Neural cell (in vitro differentiated cells): ENCODE results near the gene TMEM255B. TPM values are rescaled to one million over a fixed set of nuclear protein-coding genes. Genes with fewer than 3 reads are reported as not detected.

Source experiments
- H2AFZ ChIP-seq: fragments of 200-600, 300-800 bp; sonication (generic), shearing (Covaris generic); 2 replicates; pipeline ENCODE4 v1.6.0; 2014; ENCODE audit warnings: low read depth, mild to moderate bottlenecking, antibody characterized with exemption, low read length, moderate library complexity
- H3F3A ChIP-seq: fragments of 200-600 bp; shearing (Covaris generic); 2 replicates; pipeline ENCODE4 v1.6.1; 2016; ENCODE audit warnings: mild to moderate bottlenecking, moderate library complexity, mixed read lengths, antibody characterized with exemption, low read length; ENCODE audit not compliant: insufficient read depth, poor library complexity, severe bottlenecking
- H3K27ac ChIP-seq: fragments of 200-600, 300-800 bp; sonication (generic), shearing (Covaris generic); 2 replicates; pipeline ENCODE4 v1.5.1; 2014; ENCODE audit warnings: mild to moderate bottlenecking, low read length, moderate library complexity
- H3K27me3 ChIP-seq: fragments of 300-800, 200-600 bp; sonication (generic), shearing (Covaris generic); 2 replicates; pipeline ENCODE4 v1.6.0; 2014; ENCODE audit warnings: mild to moderate bottlenecking, low read depth, low read length, moderate library complexity; ENCODE audit not compliant: insufficient read depth
- H3K36me3 ChIP-seq: fragments of 300-800, 200-600 bp; sonication (generic), shearing (Covaris generic); 2 replicates; pipeline ENCODE4 v1.5.1; 2014; ENCODE audit warnings: mild to moderate bottlenecking, antibody characterized with exemption, low read length, moderate library complexity; ENCODE audit not compliant: insufficient read depth
- H3K4me2 ChIP-seq: fragments of 300-800, 200-600 bp; sonication (generic), shearing (Covaris generic); 2 replicates; pipeline ENCODE4 v1.6.0; 2014; ENCODE audit warnings: mild to moderate bottlenecking, low read length
- H3K4me3 ChIP-seq: fragments of 300-800, 200-600 bp; sonication (generic), shearing (Covaris generic); 2 replicates; pipeline ENCODE4 v1.5.1; 2014; ENCODE audit warnings: mild to moderate bottlenecking, low read length, moderate library complexity
- H3K79me2 ChIP-seq: fragments of 200-600 bp; shearing (Covaris generic); replicated peaks from 2 replicates; pipeline ENCODE4 v1.6.0; 2014; ENCODE audit warnings: mild to moderate bottlenecking, low read length, moderate library complexity; ENCODE audit not compliant: insufficient read depth
- H3K9ac ChIP-seq: fragments of 300-800, 200-600 bp; sonication (generic), shearing (Covaris generic); 2 replicates; pipeline ENCODE4 v1.6.1; 2016; ENCODE audit warnings: mild to moderate bottlenecking, low read length, mixed read lengths
- H3K9me2 ChIP-seq: fragments of 200-600 bp; shearing (Covaris generic); 2 replicates; pipeline ENCODE4 v1.6.1; 2016; ENCODE audit warnings: mild to moderate bottlenecking, low read length, mixed read lengths; ENCODE audit not compliant: insufficient read depth
- H3K9me3 ChIP-seq: fragments of 200-600, 300-800 bp; sonication (generic), shearing (Covaris generic); 2 replicates; pipeline ENCODE4 v1.6.1; 2016; ENCODE audit warnings: mild to moderate bottlenecking, mixed run types, low read length, moderate library complexity, mixed read lengths
- H4K20me1 ChIP-seq: fragments of 200-600 bp; shearing (Covaris generic); 2 replicates; pipeline ENCODE4 v1.6.1; 2016; ENCODE audit warnings: mild to moderate bottlenecking, mixed run types; ENCODE audit not compliant: insufficient read depth
- EP300 ChIP-seq: fragments of 450-650 bp; conservative IDR thresholded peaks from 2 replicates; pipeline ENCODE4 v1.6.1; 2014; ENCODE audit warnings: antibody characterized with exemption, mild to moderate bottlenecking, moderate library complexity; ENCODE audit not compliant: poor library complexity, severe bottlenecking
- EZH2 ChIP-seq: fragments of 200-600, 300-800 bp; shearing (Covaris generic), sonication (generic); IDR thresholded peaks from 2 replicates; pipeline ENCODE4 v1.6.1; 2014; ENCODE audit warnings: antibody characterized with exemption, low read length, borderline replicate concordance, mild to moderate bottlenecking; ENCODE audit not compliant: insufficient read depth, poor library complexity, severe bottlenecking
- MXI1 ChIP-seq: fragments of 450-650 bp; conservative IDR thresholded peaks from 2 replicates; pipeline ENCODE4 v1.6.1; 2014; ENCODE audit warnings: antibody characterized with exemption, mild to moderate bottlenecking; ENCODE audit not compliant: poor library complexity, severe bottlenecking
- POLR2AphosphoS5 ChIP-seq: IDR thresholded peaks from 2 replicates; pipeline ENCODE4 v1.6.1; 2012
- RAD21 ChIP-seq: fragments of 450-650 bp; conservative IDR thresholded peaks from 2 replicates; pipeline ENCODE4 v1.6.1; 2014; ENCODE audit warnings: antibody characterized with exemption, mild to moderate bottlenecking, moderate library complexity
- SMC3 ChIP-seq: fragments of 450-650 bp; conservative IDR thresholded peaks from 2 replicates; pipeline ENCODE4 v1.6.1; 2014; ENCODE audit warnings: antibody characterized with exemption, mild to moderate bottlenecking, moderate library complexity; ENCODE audit not compliant: poor library complexity
- TAF1 ChIP-seq: IDR thresholded peaks from 2 replicates; pipeline ENCODE4 v1.6.1; 2012; ENCODE audit warnings: low read depth
- polyA plus RNA-seq: library from polyadenylated mRNA; depleted of rRNA; stranded (reverse); fragments of >200 nt; gene quantifications from 2 replicates; pipeline ENCODE4 v1.2.3, GENCODE V29; 2014
- TF ChIP-seq, protein P1 (sequence below): IDR thresholded peaks from 2 replicates; pipeline ENCODE4 v1.6.1; 2012; ENCODE audit warnings: borderline replicate concordance
- TF ChIP-seq, protein P2 (sequence below): fragments of 450-650 bp; IDR thresholded peaks from 2 replicates; pipeline ENCODE4 v1.5.1; 2014; ENCODE audit warnings: antibody characterized with exemption, mild to moderate bottlenecking, moderate library complexity; ENCODE audit not compliant: poor library complexity, severe bottlenecking

TMEM255B gene
- polyA plus RNA-seq, 1 donor from 2014 or later: not detected

DNA sequence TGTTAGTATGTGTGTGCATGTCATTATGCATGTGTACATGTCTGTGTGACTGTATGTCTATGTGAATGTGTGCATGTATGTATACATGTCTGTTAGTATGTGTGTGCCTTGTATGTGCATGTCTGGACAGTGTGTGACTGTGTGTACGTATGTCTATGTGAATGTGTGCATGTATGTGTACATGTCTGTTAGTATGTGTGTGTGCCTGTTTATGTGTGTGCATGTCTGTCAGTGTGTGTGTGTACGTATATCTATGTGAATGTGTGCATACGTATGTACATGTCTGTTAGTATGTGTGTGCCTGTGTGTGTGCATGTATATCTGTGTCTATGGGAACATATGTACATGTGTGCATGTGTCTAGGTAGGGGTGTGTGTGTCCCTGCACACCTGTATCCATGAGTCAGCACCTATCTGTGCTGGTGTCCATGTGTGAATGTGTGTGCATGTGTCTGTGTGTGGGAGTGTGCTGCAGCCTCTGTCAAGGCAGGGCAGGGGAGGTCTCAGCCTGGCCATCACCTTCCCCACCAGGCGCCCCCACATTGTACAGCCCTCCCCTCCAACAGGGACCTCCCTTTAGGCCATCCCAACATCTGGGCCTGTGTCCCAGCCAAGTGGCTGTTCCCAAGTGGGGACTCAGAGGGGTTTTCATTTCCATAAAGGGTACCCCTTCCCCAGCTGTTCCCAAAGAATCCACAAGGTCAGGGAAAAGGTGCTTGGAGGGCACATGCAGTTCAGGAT lies 100.5 kb downstream of the TMEM255B start:
- no peak overlapping the region for H3K4me2 ChIP-seq
- no peak overlapping the region for H3K27ac ChIP-seq
- no peaks in the 10 kb centered on the region for H3K9me3 ChIP-seq
- H4K20me1 ChIP-seq: no peaks in the 10 kb centered on the region
- H3K27me3 ChIP-seq: no peaks in the 10 kb centered on the region
- no peaks in the 10 kb centered on the region for H3K36me3 ChIP-seq
- no peak overlapping the region for H3K4me3 ChIP-seq
- H3F3A ChIP-seq: no peaks in the 10 kb centered on the region
- TF ChIP-seq MXI1 (no peak), TAF1 (no peak), RAD21 (no peak), POLR2AphosphoS5 (no peak), EP300 (no peak), SMC3 (no peak), EZH2 (no peak)
- TF ChIP-seq, protein P1, sequence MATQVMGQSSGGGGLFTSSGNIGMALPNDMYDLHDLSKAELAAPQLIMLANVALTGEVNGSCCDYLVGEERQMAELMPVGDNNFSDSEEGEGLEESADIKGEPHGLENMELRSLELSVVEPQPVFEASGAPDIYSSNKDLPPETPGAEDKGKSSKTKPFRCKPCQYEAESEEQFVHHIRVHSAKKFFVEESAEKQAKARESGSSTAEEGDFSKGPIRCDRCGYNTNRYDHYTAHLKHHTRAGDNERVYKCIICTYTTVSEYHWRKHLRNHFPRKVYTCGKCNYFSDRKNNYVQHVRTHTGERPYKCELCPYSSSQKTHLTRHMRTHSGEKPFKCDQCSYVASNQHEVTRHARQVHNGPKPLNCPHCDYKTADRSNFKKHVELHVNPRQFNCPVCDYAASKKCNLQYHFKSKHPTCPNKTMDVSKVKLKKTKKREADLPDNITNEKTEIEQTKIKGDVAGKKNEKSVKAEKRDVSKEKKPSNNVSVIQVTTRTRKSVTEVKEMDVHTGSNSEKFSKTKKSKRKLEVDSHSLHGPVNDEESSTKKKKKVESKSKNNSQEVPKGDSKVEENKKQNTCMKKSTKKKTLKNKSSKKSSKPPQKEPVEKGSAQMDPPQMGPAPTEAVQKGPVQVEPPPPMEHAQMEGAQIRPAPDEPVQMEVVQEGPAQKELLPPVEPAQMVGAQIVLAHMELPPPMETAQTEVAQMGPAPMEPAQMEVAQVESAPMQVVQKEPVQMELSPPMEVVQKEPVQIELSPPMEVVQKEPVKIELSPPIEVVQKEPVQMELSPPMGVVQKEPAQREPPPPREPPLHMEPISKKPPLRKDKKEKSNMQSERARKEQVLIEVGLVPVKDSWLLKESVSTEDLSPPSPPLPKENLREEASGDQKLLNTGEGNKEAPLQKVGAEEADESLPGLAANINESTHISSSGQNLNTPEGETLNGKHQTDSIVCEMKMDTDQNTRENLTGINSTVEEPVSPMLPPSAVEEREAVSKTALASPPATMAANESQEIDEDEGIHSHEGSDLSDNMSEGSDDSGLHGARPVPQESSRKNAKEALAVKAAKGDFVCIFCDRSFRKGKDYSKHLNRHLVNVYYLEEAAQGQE: no peak
- TF ChIP-seq, protein P2, sequence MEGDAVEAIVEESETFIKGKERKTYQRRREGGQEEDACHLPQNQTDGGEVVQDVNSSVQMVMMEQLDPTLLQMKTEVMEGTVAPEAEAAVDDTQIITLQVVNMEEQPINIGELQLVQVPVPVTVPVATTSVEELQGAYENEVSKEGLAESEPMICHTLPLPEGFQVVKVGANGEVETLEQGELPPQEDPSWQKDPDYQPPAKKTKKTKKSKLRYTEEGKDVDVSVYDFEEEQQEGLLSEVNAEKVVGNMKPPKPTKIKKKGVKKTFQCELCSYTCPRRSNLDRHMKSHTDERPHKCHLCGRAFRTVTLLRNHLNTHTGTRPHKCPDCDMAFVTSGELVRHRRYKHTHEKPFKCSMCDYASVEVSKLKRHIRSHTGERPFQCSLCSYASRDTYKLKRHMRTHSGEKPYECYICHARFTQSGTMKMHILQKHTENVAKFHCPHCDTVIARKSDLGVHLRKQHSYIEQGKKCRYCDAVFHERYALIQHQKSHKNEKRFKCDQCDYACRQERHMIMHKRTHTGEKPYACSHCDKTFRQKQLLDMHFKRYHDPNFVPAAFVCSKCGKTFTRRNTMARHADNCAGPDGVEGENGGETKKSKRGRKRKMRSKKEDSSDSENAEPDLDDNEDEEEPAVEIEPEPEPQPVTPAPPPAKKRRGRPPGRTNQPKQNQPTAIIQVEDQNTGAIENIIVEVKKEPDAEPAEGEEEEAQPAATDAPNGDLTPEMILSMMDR: no peak
- H3K79me2 ChIP-seq: no peaks in the 10 kb centered on the region
- no peaks in the 10 kb centered on the region for H3K9me2 ChIP-seq
- no peak overlapping the region for H3K9ac ChIP-seq
- H2AFZ ChIP-seq: no peak overlapping the region

- no peaks in the 10 kb centered on the region for H3K79me2 ChIP-seq
- H4K20me1 ChIP-seq: no peaks in the 10 kb centered on the region
- H3F3A ChIP-seq: no peaks in the 10 kb centered on the region
- TF ChIP-seq EZH2: no peak
- no peak for TF ChIP-seq RAD21
- no peak for TF ChIP-seq TAF1
- TF ChIP-seq POLR2AphosphoS5: no peak
- no peak for TF ChIP-seq EP300
- TF ChIP-seq MXI1: no peak
- TF ChIP-seq SMC3: no peak
- TF ChIP-seq, protein P1: no peak
- TF ChIP-seq, protein P2: no peak
- H3K9me2 ChIP-seq: no peaks in the 10 kb centered on the region
- H3K36me3 ChIP-seq: no peaks in the 10 kb centered on the region
- no peak overlapping the region for H2AFZ ChIP-seq
- H3K9ac ChIP-seq: no peak overlapping the region
- no peak overlapping the region for H3K4me2 ChIP-seq
- no peak overlapping the region for H3K27ac ChIP-seq
- no peaks in the 10 kb centered on the region for H3K27me3 ChIP-seq
- no peak overlapping the region for H3K4me3 ChIP-seq
- no peaks in the 10 kb centered on the region for H3K9me3 ChIP-seq
These were observed 101.1 kb downstream of the TMEM255B start for GRCh38 chr13:113860051-113860664.
